K562 treated with DMSO at 1 percent for 12 hours (cell line): ENCODE results near the gene ZNF546. TPM values are rescaled to one million over a fixed set of nuclear protein-coding genes. Genes with fewer than 3 reads are reported as not detected.

Experiments
- total RNA-seq: library from RNA; unstranded; fragments of 300-600 nt; gene quantifications from 2 replicates; pipeline ENCODE4 v1.2.3, GENCODE V29; 2022; ENCODE audit not compliant: insufficient read depth

The ZNF546 gene
- 0.18 and 3.3 TPM in 2 replicates for total RNA-seq

DNA sequence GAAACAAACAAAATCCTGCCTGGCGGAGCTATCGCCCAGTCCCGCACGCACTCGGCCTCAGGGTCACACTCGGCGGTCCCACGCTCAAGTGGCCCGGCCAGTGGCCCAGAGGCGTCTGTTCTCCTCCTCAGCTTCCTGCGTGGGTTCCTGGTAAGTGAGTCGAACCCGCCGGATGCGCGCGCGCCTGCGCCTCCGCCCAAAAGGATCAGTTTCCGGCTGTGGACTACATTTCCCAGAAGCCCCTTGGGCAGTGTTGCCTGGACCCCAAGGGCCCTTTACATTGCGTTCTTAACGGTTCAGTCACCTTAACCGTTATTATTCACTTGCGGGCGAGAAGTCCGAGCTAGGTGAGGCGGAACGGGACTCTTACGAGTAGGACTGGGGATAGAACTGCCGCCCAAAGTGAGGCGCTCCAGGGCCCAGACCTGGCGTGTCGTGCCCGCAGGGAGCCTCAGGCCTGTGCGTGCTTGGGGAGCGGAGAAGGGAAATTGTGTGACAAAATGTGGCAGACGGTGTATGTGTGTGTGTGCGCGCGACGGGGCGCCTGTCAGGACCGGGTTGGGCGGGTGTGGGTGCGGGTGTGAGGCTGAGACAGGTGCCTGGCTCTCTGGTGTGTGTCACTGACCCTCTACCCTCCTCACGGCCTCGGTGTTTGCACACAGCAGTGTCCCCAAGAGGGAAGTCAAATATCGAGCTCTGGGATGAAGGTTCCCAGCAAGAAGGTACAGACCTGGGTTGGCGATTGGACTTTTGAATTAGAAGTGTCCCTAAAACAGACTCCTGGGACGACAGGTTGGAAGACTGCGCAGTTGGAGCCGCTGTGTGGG lies at the start of gene ZNF546:
TSS of gene ZNF546 (plus strand) at position 250 of the 827 bp plus-strand sequence. CDS start 1,267 bp downstream, outside the sequence.

DNA sequence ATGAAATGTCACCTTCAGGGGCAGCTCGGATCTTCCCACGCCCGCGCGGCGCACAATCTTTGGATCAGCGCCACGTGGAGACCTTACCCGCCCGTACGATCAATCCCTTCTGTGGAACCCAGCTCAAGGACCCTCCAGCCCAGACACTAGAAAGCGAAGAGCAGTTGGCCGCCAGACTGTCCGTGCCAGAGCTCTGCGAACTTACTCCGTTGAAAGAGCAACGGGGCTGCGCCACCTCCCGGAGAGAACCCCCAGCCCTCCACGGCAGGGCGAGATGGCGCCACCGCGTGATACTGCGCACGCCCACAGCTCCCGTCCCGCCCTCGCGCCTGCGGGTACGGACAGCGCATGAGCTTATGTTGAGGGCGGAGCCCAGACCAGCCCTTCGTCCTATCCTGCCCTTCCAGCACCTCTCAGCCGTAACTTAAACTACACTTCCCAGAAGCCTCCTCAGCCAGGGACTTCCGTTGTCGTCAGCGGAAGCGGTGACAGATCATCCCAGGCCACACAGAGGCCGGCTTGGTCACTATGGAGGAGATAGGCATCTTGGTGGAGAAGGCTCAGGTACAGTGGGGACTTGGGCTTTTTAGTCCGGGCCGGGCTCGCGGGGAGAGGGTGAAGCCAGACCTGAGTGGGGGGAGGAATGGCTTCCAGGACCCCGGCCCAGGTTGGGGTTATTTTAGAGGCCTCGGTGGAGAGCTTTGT lies 26.0 kb upstream of the ZNF546 start, which contains the start of gene PSMC4:
TSS of gene PSMC4 (plus strand) at position 491 of the 705 bp plus-strand sequence. CDS start at position 529, 38 bp downstream.

DNA sequence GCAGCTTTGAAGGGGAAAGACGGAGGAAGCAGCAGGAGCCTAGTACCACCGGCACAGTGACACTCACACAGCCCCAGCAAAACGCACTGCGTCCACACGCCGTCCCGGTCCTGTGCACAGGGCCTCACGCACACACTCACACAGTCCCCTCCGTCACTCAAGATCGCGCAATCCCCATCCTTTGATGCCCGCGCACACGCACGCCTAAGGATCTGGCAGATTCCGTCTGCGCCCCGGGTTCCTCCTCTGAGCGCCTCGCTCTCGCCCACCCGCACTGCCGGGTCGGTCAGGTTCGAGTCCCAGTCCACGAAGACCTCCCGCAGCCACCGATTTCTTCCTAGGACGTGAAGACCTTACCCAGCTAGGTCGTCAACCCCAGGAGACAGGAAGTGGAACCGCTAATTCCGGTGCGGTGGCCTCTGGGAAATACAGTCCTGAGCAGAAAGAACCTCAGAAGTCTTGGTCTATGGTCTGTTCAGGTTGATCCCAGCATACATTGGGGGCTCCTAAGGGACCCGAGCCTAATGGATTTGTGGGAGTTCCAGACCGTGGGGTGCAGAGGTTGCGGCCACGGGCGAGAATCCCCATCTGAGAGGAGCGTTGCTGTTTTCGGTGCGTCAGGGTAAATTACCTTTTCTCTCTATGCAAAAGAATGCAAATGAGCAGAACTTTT lies 59.1 kb downstream of the ZNF546 start, which contains the start of gene ZNF780B:
TSS of gene ZNF780B (minus strand) at position 400 of the 673 bp plus-strand sequence. CDS start 5,899 bp downstream, outside the sequence.

Other genes with a start within 250 kb of the ZNF546 start
- gene LEUTX, start 218.2 kb upstream of the ZNF546 start, total RNA-seq, result not detected in 2 replicates
- 8.2 and 12.6 TPM in 2 replicates for gene DYRK1B, start 162.9 kb upstream of the ZNF546 start, total RNA-seq
- 323 and 470 TPM in 2 replicates for gene FBL, start 150.7 kb upstream of the ZNF546 start, total RNA-seq
- gene FCGBP, start 62.4 kb upstream of the ZNF546 start, total RNA-seq, result 0.27 and 0.31 TPM in 2 replicates
- gene PSMC4, start 25.9 kb upstream of the ZNF546 start, total RNA-seq, result 120 and 143 TPM in 2 replicates
- 2.6 and 10.7 TPM in 2 replicates for gene ZNF780B, start 59.2 kb downstream of the ZNF546 start, total RNA-seq
- gene ZNF780A, start 93.9 kb downstream of the ZNF546 start, total RNA-seq, result 21.2 and 22.3 TPM in 2 replicates
- gene MAP3K10, start 194.4 kb downstream of the ZNF546 start, total RNA-seq, result 13.6 and 16.6 TPM in 2 replicates
- gene TTC9B, start 221.3 kb downstream of the ZNF546 start, total RNA-seq, result not detected in 2 replicates
- gene CCNP, start 229.6 kb downstream of the ZNF546 start, total RNA-seq, result not detected in 2 replicates